Hematopoietic multipotent progenitor cell (in vitro differentiated cells): ENCODE results near the gene KIRREL3. TPM values are rescaled to one million over a fixed set of nuclear protein-coding genes. Genes with fewer than 3 reads are reported as not detected.

ENCODE experiments used
- DNase-seq, 3 donors: peaks; one replicate each; pipeline ENCODE4 v3.0.0-alpha.2; 2011 to 2015; ENCODE audit warnings: low read depth in 2 of 3, low spot score in 2 of 3
- total RNA-seq: library from RNA; depleted of rRNA; stranded (reverse); fragments of >200 nt; gene quantifications from one replicate; pipeline ENCODE4 v1.2.3, GENCODE V29; 2012

KIRREL3 gene
- total RNA-seq, 1 donor, result not detected

GRCh38 chr11:126647735-126648134 is 352.8 kb downstream of the KIRREL3 start:
- DNase-seq, result no peak

GRCh38 chr11:126646701-126647557 is 353.6 kb downstream of the KIRREL3 start:
- no peak for DNase-seq

- DNase-seq, result no peak
Measured at GRCh38 chr11:126645186-126645585, 355.4 kb downstream of the KIRREL3 start.

GRCh38 chr11:126640186-126640585 is 360.4 kb downstream of the KIRREL3 start:
- DNase-seq, result no peak

GRCh38 chr11:126639692-126640091 is 360.9 kb downstream of the KIRREL3 start:
- no peak for DNase-seq

GRCh38 chr11:126638648-126639047 is 361.9 kb downstream of the KIRREL3 start:
- DNase-seq, result no peak

- DNase-seq, result no peak
Measured at GRCh38 chr11:126637795-126638175, 362.8 kb downstream of the KIRREL3 start.

- no peak for DNase-seq
Measured at GRCh38 chr11:126636911-126637794, 363.4 kb downstream of the KIRREL3 start.

- DNase-seq, result no peak
Measured at GRCh38 chr11:126635511-126635910, 365.1 kb downstream of the KIRREL3 start.

GRCh38 chr11:126634963-126635362 is 365.6 kb downstream of the KIRREL3 start:
- no peak for DNase-seq

- DNase-seq, result no peak
Measured at GRCh38 chr11:126633330-126633729, 367.2 kb downstream of the KIRREL3 start.

GRCh38 chr11:126630893-126631798 is 369.4 kb downstream of the KIRREL3 start:
- no peak for DNase-seq

GRCh38 chr11:126630488-126630887 is 370.1 kb downstream of the KIRREL3 start:
- no peak for DNase-seq

- no peak for DNase-seq
Measured at GRCh38 chr11:126628790-126629621, 371.6 kb downstream of the KIRREL3 start.

GRCh38 chr11:126628450-126628789 is 372.1 kb downstream of the KIRREL3 start:
- DNase-seq, result no peak

GRCh38 chr11:126627421-126627820 is 373.1 kb downstream of the KIRREL3 start:
- DNase-seq, result no peak

GRCh38 chr11:126624506-126624905 is 376.1 kb downstream of the KIRREL3 start:
- no peak for DNase-seq

- no peak for DNase-seq
Measured at GRCh38 chr11:126619516-126619915, 381.1 kb downstream of the KIRREL3 start.

- no peak for DNase-seq
Measured at GRCh38 chr11:126615845-126616244, 384.7 kb downstream of the KIRREL3 start.

GRCh38 chr11:126613272-126613671 is 387.3 kb downstream of the KIRREL3 start:
- DNase-seq, result no peak
